Measurements from ENCODE around the gene FUT4. TPM values are rescaled to one million over a fixed set of nuclear protein-coding genes. Genes with fewer than 3 reads are reported as not detected.
A peak's percentile ranks its signal among the peaks of the same experiment; 100 is the strongest.
"Not testable (repeated sequence)": the region's sequence is repeated elsewhere in the genome, so short reads cannot be mapped to it uniquely, and the experiment has no call there.

FUT4 gene
- polyA plus RNA-seq, 1 experiment = 1.9 TPM

- no peak for TF ChIP-seq CTCF (IDR thresholded peaks at IDR 0.05; ENCODE audit: insufficient read depth, low read depth, low read length)
- POLR2A ChIA-PET = no interaction called here
- Histone ChIP-seq H3K27me3 (ENCODE audit: control insufficient read depth, insufficient read depth, low read length) (no peaks in the 10 kb centered on the region), H3K36me3 (ENCODE audit: control insufficient read depth, insufficient read depth, low read length) (no peaks in the 10 kb centered on the region), H3K4me3 (ENCODE audit: low read depth, low read length) (no peak within 1 kb of the TSS)
- CTCF ChIA-PET = interaction anchor here (1.4 kb wide), 1 partner anchor 48 kb away, joined by 3 read pairs; no protein-coding TSS in a partner anchor
- DNase-seq (ENCODE audit: low read depth) = no peak
Measured at GRCh38 chr11:94567181-94567670, 23.5 kb downstream of the FUT4 start, which contains the start of gene PIWIL4. PIWIL4 (plus strand) TSS chr11:94567368; CDS start chr11:94567519, 151 bp downstream.

GRCh38 chr11:94568200-94568599, 24.5 kb downstream of the FUT4 start:
- Histone ChIP-seq H3K4me3 (ENCODE audit: low read depth, low read length) (no peak overlapping the region), H3K27me3 (ENCODE audit: control insufficient read depth, insufficient read depth, low read length) (no peaks in the 10 kb centered on the region), H3K36me3 (ENCODE audit: control insufficient read depth, insufficient read depth, low read length) (no peaks in the 10 kb centered on the region)
- TF ChIP-seq CTCF (IDR thresholded peaks at IDR 0.05; ENCODE audit: insufficient read depth, low read depth, low read length) = no peak
- CTCF ChIA-PET = interaction anchor here (1.4 kb wide), 1 partner anchor 49 kb away, joined by 3 read pairs; no protein-coding TSS in a partner anchor
- DNase-seq (ENCODE audit: low read depth) = no peak
- POLR2A ChIA-PET = no interaction called here

DNA sequence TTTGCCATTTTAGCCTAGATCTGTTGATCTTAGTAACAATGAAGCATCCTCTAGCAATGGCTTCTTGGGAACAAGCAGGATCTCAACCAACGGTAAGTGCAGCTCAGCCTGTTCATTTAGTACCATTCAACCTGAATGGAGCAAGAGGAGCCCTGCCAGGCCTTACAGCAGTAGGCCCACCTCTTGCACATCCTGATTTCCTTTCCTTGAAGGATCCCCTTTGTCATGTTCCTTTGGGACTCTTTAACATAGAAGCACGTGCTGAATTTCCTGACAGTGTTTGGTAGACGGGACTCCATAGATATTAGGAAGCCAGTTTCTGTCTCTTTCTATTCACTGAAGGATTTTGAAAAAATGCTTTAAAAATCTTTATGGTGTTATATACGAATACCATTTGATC, 25.0 kb downstream of the FUT4 start:
- H3K27me3 ChIP-seq (ENCODE audit: control insufficient read depth, insufficient read depth, low read length) = no peaks in the 10 kb centered on the region
- no peak overlapping the region for H3K4me3 ChIP-seq (ENCODE audit: low read depth, low read length)
- DNase-seq (ENCODE audit: low read depth) = no peak
- no peak for TF ChIP-seq CTCF (IDR thresholded peaks at IDR 0.05; ENCODE audit: insufficient read depth, low read depth, low read length)
- ChIA-PET POLR2A (no interaction called here), CTCF (interaction anchor here (1.4 kb wide), 1 partner anchor 50 kb away, joined by 3 read pairs; no protein-coding TSS in a partner anchor)
- no peaks in the 10 kb centered on the region for H3K36me3 ChIP-seq (ENCODE audit: control insufficient read depth, insufficient read depth, low read length)

DNA sequence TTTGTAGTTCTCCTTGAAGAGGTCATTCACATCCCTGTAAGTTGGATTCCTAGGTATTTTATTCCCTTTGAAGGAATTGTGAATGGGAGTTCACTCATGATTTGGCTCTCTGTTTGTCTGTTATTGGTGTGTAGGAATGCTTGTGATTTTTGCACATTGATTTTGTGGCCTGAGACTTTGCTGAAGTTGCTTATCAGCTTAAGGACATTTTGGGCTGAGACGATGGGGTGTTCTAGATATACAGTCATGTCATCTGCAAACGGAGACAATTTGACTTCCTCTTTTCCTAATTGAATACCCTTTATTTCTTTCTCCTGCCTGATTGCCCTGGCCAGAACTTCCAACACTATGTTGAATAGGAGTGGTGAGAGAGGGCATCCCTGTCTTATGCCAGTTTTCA, 29.3 kb downstream of the FUT4 start:
- POLR2A ChIA-PET; CTCF ChIA-PET; H3K36me3 ChIP-seq (ENCODE audit: control insufficient read depth, insufficient read depth, low read length); DNase-seq (ENCODE audit: low read depth); H3K4me3 ChIP-seq (ENCODE audit: low read depth, low read length); H3K27me3 ChIP-seq (ENCODE audit: control insufficient read depth, insufficient read depth, low read length): not testable (repeated sequence)

- POLR2A ChIA-PET = no interaction called here
Measured at GRCh38 chr11:94574193-94574961, 30.7 kb downstream of the FUT4 start.

More at GRCh38 chr11:94574193-94574961, 30.7 kb downstream of the FUT4 start:
- no peaks in the 10 kb centered on the region for H3K36me3 ChIP-seq (ENCODE audit: control insufficient read depth, insufficient read depth, low read length)
- no peaks in the 10 kb centered on the region for H3K27me3 ChIP-seq (ENCODE audit: control insufficient read depth, insufficient read depth, low read length)
- peak; percentile 71 for DNase-seq (ENCODE audit: low read depth)
- CTCF ChIA-PET = interaction anchor here (0.7 to 2.1 kb wide), 8 partner anchors 9 to 679 kb away, joined by 3 to 9 read pairs (median 3); no protein-coding TSS in a partner anchor
- peak overlapping the region; percentile 29 for H3K4me3 ChIP-seq (ENCODE audit: low read depth, low read length)
- TF ChIP-seq CTCF (IDR thresholded peaks at IDR 0.05; ENCODE audit: insufficient read depth, low read depth, low read length) = no peak
